VCaP (cell line): Measurements from ENCODE around the gene CYB5RL.

Experiments used
- H3K27ac ChIP-seq: fragments of 450-650 bp; 2 replicates; pipeline ENCODE4 v1.5.1; 2017
- CTCF ChIP-seq: fragments of 450-650 bp; conservative IDR thresholded peaks from 2 replicates; pipeline ENCODE4 v1.5.1; 2017; ENCODE audit warnings: mild to moderate bottlenecking, moderate library complexity

Gene CYB5RL

GRCh38 chr1:54193453-54193852 is 6.4 kb downstream of the CYB5RL start:
- no peak overlapping the region for H3K27ac ChIP-seq
- TF ChIP-seq CTCF, result no peak

DNA sequence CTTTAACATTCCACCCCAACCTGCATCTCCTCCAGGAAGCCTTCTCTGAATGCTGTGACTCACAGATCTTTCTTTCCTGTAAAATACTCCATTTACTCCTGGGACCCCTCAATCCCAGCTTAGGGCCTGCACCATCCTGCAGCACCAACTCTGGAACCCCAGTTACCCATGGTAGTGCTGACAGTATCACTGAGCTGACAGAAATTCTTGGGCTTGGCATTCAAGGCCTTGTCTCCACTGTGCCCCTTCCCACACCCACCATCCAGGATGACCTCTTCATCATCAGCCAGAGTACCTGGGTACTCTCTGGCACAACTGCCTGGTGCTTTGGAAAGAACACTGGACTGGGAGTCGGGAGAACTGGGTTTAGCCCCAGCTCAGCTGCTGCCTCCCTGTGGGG is 8.3 kb downstream of the CYB5RL start:
- no peak for TF ChIP-seq CTCF

GRCh38 chr1:54190526-54190925 is 9.3 kb downstream of the CYB5RL start:
- TF ChIP-seq CTCF, result no peak
- H3K27ac ChIP-seq, result no peak overlapping the region

More for the DNA sequence above, 8.3 kb downstream of the CYB5RL start:
- no peak overlapping the region for H3K27ac ChIP-seq

DNA sequence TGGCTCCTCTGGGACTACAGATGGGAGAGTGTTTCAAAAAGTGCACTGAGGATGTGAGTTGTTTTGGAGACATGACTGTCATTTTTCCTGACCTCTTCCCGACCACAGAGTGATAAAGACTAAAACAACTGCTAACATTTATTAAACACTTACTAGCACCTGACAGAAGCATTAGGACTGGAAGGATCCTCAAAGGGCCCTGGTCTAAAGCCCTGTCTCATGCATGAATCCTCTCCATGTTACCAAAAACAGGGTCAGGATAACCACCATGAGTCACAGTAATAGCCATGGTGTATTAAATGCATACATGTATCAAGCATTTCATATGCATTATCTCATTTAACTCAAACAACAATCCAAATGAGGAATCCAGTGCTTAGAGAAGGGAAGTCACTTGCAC is 11.5 kb downstream of the CYB5RL start:
- TF ChIP-seq CTCF, result no peak
- H3K27ac ChIP-seq, result no peak overlapping the region

GRCh38 chr1:54186056-54186455 is 13.8 kb downstream of the CYB5RL start:
- no peak for TF ChIP-seq CTCF
- H3K27ac ChIP-seq, result no peak overlapping the region

DNA sequence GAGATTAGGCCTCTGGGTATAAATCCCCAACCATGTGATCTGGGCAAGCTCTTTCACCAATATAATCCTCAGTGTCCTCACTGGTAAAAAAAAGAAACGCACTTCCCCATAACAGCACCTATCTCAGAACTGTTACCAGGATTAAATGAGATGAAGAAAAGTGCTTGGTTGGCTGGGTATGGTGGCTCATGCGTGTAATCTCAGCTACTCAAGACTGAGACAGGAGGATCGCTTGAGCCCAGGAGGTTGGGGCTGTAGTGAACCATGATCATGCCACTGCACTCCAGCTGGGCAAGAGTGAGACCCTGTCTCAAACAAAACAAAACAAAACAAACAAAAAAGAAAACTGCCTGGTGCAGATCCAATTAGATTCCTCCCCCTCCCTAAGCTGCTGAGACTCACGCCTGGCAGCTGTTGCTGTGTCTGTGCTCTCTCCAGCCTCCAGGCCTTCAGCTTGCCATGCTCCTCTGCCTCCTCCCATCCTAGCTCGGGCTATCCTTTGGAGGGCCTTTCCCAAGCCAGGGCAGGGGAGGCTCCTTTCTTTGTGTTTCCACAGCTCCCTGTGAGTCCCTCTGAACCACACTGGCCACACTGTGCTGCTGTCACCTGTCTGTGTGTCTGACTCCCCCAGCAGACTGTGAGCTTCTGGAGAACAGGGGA is 19.0 kb downstream of the CYB5RL start:
- H3K27ac ChIP-seq, result no peak overlapping the region
- no peak for TF ChIP-seq CTCF

DNA sequence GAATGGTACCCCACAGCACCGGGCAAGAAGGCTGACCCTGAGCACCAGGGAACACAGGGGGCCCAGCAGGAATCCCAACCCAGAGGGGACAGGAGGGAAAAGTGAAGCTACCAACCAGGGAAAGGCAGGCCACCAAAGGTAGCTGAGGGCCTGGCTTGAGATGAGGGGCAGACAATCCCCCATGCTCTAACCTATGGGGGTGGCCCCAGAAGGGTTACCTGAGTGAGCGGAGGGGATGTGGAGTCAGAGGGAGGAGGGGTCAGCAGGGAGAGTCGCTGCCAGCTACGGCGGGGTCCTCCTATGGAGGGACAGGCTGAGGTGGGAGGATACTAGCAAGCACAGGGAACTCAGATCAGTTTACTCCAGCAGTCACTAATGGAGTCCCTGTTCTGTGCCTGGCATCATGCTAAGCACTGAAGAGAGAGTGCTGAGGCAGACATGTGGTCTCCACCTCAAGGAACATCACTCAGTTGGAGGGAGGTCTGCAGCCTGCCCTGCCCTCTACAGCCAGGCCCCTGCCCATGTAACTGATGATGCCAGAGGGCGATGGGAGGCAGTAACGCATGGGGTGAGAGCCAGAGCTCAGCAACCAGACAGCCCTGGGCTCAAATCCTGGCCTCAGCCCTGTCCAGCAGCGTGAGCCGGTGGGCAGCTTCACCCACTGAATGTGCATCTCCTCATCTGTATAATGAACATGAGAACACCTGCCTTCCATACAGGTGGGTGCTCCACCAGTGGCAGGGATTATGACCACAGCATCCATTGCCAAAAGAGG is 21.3 kb downstream of the CYB5RL start:
- TF ChIP-seq CTCF, result no peak
- H3K27ac ChIP-seq, result no peak overlapping the region
